HCEC 1CT (cell line): Measurements from ENCODE around the gene THSD7A.

Experiments used
- DNase-seq: peaks from one replicate; pipeline ENCODE4 v3.0.0-alpha.2; 2017

The THSD7A gene

GRCh38 chr7:11625669-11626068 lies 206.3 kb downstream of the THSD7A start:
- no peak for DNase-seq

GRCh38 chr7:11623093-11623678 lies 208.8 kb downstream of the THSD7A start:
- no peak for DNase-seq

- DNase-seq: no peak
These were observed 211.4 kb downstream of the THSD7A start for GRCh38 chr7:11620406-11621253.

- DNase-seq: no peak
These were observed 215.5 kb downstream of the THSD7A start for GRCh38 chr7:11616466-11616865.

- no peak for DNase-seq
These were observed 216.8 kb downstream of the THSD7A start for GRCh38 chr7:11615174-11615573.

GRCh38 chr7:11613292-11613930 lies 218.6 kb downstream of the THSD7A start:
- DNase-seq: no peak

- no peak for DNase-seq
These were observed 219.3 kb downstream of the THSD7A start for GRCh38 chr7:11612737-11613136.

GRCh38 chr7:11609096-11609670 lies 222.8 kb downstream of the THSD7A start:
- no peak for DNase-seq

GRCh38 chr7:11607686-11608085 lies 224.3 kb downstream of the THSD7A start:
- DNase-seq: no peak

GRCh38 chr7:11605749-11606148 lies 226.2 kb downstream of the THSD7A start:
- DNase-seq: no peak

GRCh38 chr7:11604505-11604904 lies 227.5 kb downstream of the THSD7A start:
- DNase-seq: no peak

GRCh38 chr7:11601761-11602160 lies 230.2 kb downstream of the THSD7A start:
- no peak for DNase-seq

- DNase-seq: no peak
These were observed 238.7 kb downstream of the THSD7A start for GRCh38 chr7:11593322-11593721.

GRCh38 chr7:11592699-11593098 lies 239.3 kb downstream of the THSD7A start:
- no peak for DNase-seq

GRCh38 chr7:11591943-11592342 lies 240.1 kb downstream of the THSD7A start:
- no peak for DNase-seq

- DNase-seq: no peak
These were observed 240.9 kb downstream of the THSD7A start for GRCh38 chr7:11591055-11591633.

- DNase-seq: no peak
These were observed 242.7 kb downstream of the THSD7A start for GRCh38 chr7:11589251-11589650.

GRCh38 chr7:11587814-11588213 lies 244.2 kb downstream of the THSD7A start:
- no peak for DNase-seq

- DNase-seq: no peak
These were observed 244.9 kb downstream of the THSD7A start for GRCh38 chr7:11587048-11587447.

- no peak for DNase-seq
These were observed 247.5 kb downstream of the THSD7A start for GRCh38 chr7:11584406-11585031.

- DNase-seq: no peak
These were observed 252.9 kb downstream of the THSD7A start for GRCh38 chr7:11579141-11579540.

- no peak for DNase-seq
These were observed 255.7 kb downstream of the THSD7A start for GRCh38 chr7:11576310-11576709.
